ENCODE data around the gene ANXA4.

ANXA4 gene

GRCh38 chr2:69810550-69810949, 68.6 kb downstream of the ANXA4 start:
- TF ChIP-seq CTCF (IDR thresholded peaks at IDR 0.05; ENCODE audit: low read depth, low read length, missing control alignments) = no peak
- in situ Hi-C loops (cut with HindIII; ENCODE audit: low sequenced_read_pairs) = loop anchor here (25.0 kb wide), 1 partner anchor 273 kb away; no protein-coding TSS in a partner anchor

GRCh38 chr2:69811018-69811417, 69.1 kb downstream of the ANXA4 start:
- H3K4me3 ChIP-seq (ENCODE audit: low read depth, low read length) = no peak overlapping the region
- in situ Hi-C loops (cut with HindIII; ENCODE audit: low sequenced_read_pairs) = loop anchor here (25.0 kb wide), 1 partner anchor 274 kb away; no protein-coding TSS in a partner anchor
- DNase-seq (ENCODE audit: low read depth) = no peak
- no peak for TF ChIP-seq CTCF (IDR thresholded peaks at IDR 0.05; ENCODE audit: low read depth, low read length, missing control alignments)

More at GRCh38 chr2:69810550-69810949, 68.6 kb downstream of the ANXA4 start:
- H3K4me3 ChIP-seq (ENCODE audit: low read depth, low read length) = no peak overlapping the region
- no peak for DNase-seq (ENCODE audit: low read depth)

- TF ChIP-seq CTCF (IDR thresholded peaks at IDR 0.05; ENCODE audit: low read depth, low read length, missing control alignments) = no peak
- no peak overlapping the region for H3K4me3 ChIP-seq (ENCODE audit: low read depth, low read length)
- in situ Hi-C loops (cut with HindIII; ENCODE audit: low sequenced_read_pairs) = loop anchor here (25.0 kb wide), 1 partner anchor 274 kb away; no protein-coding TSS in a partner anchor
- no peak for DNase-seq (ENCODE audit: low read depth)
Measured at GRCh38 chr2:69811591-69811990, 69.7 kb downstream of the ANXA4 start.

GRCh38 chr2:69815717-69816116, 73.8 kb downstream of the ANXA4 start:
- TF ChIP-seq CTCF (IDR thresholded peaks at IDR 0.05; ENCODE audit: low read depth, low read length, missing control alignments) = no peak
- H3K4me3 ChIP-seq (ENCODE audit: low read depth, low read length) = no peak overlapping the region
- in situ Hi-C loops (cut with HindIII; ENCODE audit: low sequenced_read_pairs) = loop anchor here (25.0 kb wide), 1 partner anchor 278 kb away; no protein-coding TSS in a partner anchor
- no peak for DNase-seq (ENCODE audit: low read depth)

- in situ Hi-C loops (cut with HindIII; ENCODE audit: low sequenced_read_pairs) = loop anchor here (25.0 kb wide), 1 partner anchor 280 kb away; no protein-coding TSS in a partner anchor
- H3K4me3 ChIP-seq (ENCODE audit: low read depth, low read length) = no peak overlapping the region
- TF ChIP-seq CTCF (IDR thresholded peaks at IDR 0.05; ENCODE audit: low read depth, low read length, missing control alignments) = peak; percentile 89
Measured at GRCh38 chr2:69816923-69817542, 75.1 kb downstream of the ANXA4 start.

GRCh38 chr2:69817729-69818501, 76.0 kb downstream of the ANXA4 start:
- no peak for TF ChIP-seq CTCF (IDR thresholded peaks at IDR 0.05; ENCODE audit: low read depth, low read length, missing control alignments)
- DNase-seq (ENCODE audit: low read depth) = no peak
- in situ Hi-C loops (cut with HindIII; ENCODE audit: low sequenced_read_pairs) = loop anchor here (25.0 kb wide), 1 partner anchor 281 kb away; no protein-coding TSS in a partner anchor
- no peak overlapping the region for H3K4me3 ChIP-seq (ENCODE audit: low read depth, low read length)

More at GRCh38 chr2:69816923-69817542, 75.1 kb downstream of the ANXA4 start:
- DNase-seq (ENCODE audit: low read depth) = peak; percentile 86
